ENCODE measurements around the gene VN1R5. TPM values are rescaled to one million over a fixed set of nuclear protein-coding genes. Genes with fewer than 3 reads are reported as not detected.
A peak's percentile ranks its signal among the peaks of the same experiment; 100 is the strongest.

The VN1R5 gene
- total and polyA plus RNA-seq, 9 of the 15 experiments (the other 6 are each of a cell fraction or from before 2014, with no cell fraction given), result not detected

- no peak overlapping the region for H2AFZ ChIP-seq (ENCODE audit: low read depth, low read length)
- BruUV-seq (replicated peaks), result no TSS peak
- no peak overlapping the region for H3K4me3 ChIP-seq
- H3K4me1 ChIP-seq (replicated peaks in 1 of 2; ENCODE audit: control insufficient read depth in 2 of 2, insufficient read depth in 2 of 2, low read length in 2 of 2), result no peaks in the 10 kb centered on the region
- H3K9me3 ChIP-seq (replicated peaks; ENCODE audit: control insufficient read depth, insufficient read depth, low read depth, low read length), result peaks cover 3% of the 10 kb centered on the region; the same call in 1 of the 2 replicates
- H3K79me2 ChIP-seq (ENCODE audit: control insufficient read depth, insufficient read depth, low read length), result no peaks in the 10 kb centered on the region
- no peaks in the 10 kb centered on the region for H4K20me1 ChIP-seq (replicated peaks; ENCODE audit: control insufficient read depth, insufficient read depth, low read length)
- in situ Hi-C loops (cut with MboI) (no loop called here), intact Hi-C loops (cut with micrococcal nuclease) (no loop called here)
- FAIRE-seq (no peak), ATAC-seq (no peak), DNase-seq (ENCODE audit: extremely low read depth in 1 of 4, low spot score in 3 of 4) (no peak)
- no peaks in the 10 kb centered on the region for H3K27me3 ChIP-seq (ENCODE audit: control insufficient read depth in 2 of 2, insufficient read depth in 2 of 2, low read length in 2 of 2)
- ChIA-PET POLR2A (interaction anchor here (0.7 kb wide), 1 partner anchor 219 kb away, joined by 3 read pairs; no protein-coding TSS in a partner anchor), CTCF (ENCODE audit: low intra/inter-chr PET ratio) (interaction anchor here (0.6 kb wide), 1 partner anchor 29 kb away, joined by 4 read pairs; no protein-coding TSS in a partner anchor)
- H3K4me2 ChIP-seq (ENCODE audit: insufficient read depth, low read length), result no peak overlapping the region
- H3K36me3 ChIP-seq (ENCODE audit: control insufficient read depth, insufficient read depth, low read length), result no peaks in the 10 kb centered on the region
- peak; percentile 52 for TF ChIP-seq ZFP36 (IDR thresholded peaks at IDR 0.05; ENCODE audit: low read depth, low read length, partially characterized antibody)
- no peak for TF ChIP-seq MBD2 (IDR thresholded peaks at IDR 0.05; ENCODE audit: borderline replicate concordance, low read depth)
- no peak overlapping the region for H3K27ac ChIP-seq (ENCODE audit: extremely low read depth, low read depth, low read length)
- no peaks in the 10 kb centered on the region for H3K9me1 ChIP-seq (ENCODE audit: control insufficient read depth, insufficient read depth, low read length)
- no peak overlapping the region for H3K9ac ChIP-seq (ENCODE audit: insufficient read depth in 1 of 2, low read depth in 2 of 2, low read length in 2 of 2)
- 0% methylated on average over 1 of the region's 1 CpG for WGBS (ENCODE audit: insufficient coverage, low coverage, missing lambda C conversion rate)
These were observed 14.1 kb downstream of the VN1R5 start for GRCh38 chr1:247270003-247270402.

DNA sequence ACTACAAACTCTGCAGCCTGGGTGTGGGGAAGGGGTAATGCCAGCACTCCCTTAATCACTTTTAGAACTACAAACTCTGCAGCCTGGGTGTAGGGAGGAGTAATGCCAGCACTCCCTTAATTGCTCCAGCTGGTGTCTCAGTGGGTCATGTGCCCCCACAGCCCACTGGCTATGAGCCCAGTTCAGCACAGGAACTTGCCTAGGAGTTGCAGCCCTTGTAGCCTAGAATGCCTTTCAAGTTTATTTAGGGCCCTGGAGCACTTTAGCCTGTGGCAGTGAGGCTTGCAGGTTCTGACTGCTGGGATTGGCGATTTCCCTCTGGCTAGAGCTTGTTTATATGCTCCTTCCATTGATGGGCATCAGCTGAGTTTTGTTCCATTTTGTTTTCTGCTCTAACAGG, 17.1 kb downstream of the VN1R5 start:
- WGBS (ENCODE audit: insufficient coverage, low coverage, missing lambda C conversion rate), result 0% methylated on average over 1 of the region's 1 CpG
- in situ Hi-C loops (cut with MboI) (no loop called here), intact Hi-C loops (cut with micrococcal nuclease) (no loop called here)
- ATAC-seq (no peak), DNase-seq (ENCODE audit: extremely low read depth in 1 of 4, low spot score in 3 of 4) (no peak), FAIRE-seq (no peak)
- H3K9ac ChIP-seq (ENCODE audit: insufficient read depth in 1 of 2, low read depth in 2 of 2, low read length in 2 of 2), result no peak overlapping the region
- H3K9me3 ChIP-seq (replicated peaks; ENCODE audit: control insufficient read depth, insufficient read depth, low read depth, low read length), result peaks cover 3% of the 10 kb centered on the region; the same call in 1 of the 2 replicates
- H2AFZ ChIP-seq (ENCODE audit: low read depth, low read length), result no peak overlapping the region
- no peak overlapping the region for H3K27ac ChIP-seq (ENCODE audit: extremely low read depth, low read depth, low read length)
- no peaks in the 10 kb centered on the region for H3K27me3 ChIP-seq (ENCODE audit: control insufficient read depth in 2 of 2, insufficient read depth in 2 of 2, low read length in 2 of 2)
- no TSS peak for BruUV-seq (replicated peaks)
- H3K36me3 ChIP-seq (ENCODE audit: control insufficient read depth, insufficient read depth, low read length), result no peaks in the 10 kb centered on the region
- H4K20me1 ChIP-seq (replicated peaks; ENCODE audit: control insufficient read depth, insufficient read depth, low read length), result no peaks in the 10 kb centered on the region
- CTCF ChIA-PET (ENCODE audit: low intra/inter-chr PET ratio), result no interaction called here
- no peaks in the 10 kb centered on the region for H3K4me1 ChIP-seq (replicated peaks in 1 of 2; ENCODE audit: control insufficient read depth in 2 of 2, insufficient read depth in 2 of 2, low read length in 2 of 2)
- H3K4me2 ChIP-seq (ENCODE audit: insufficient read depth, low read length), result no peak overlapping the region
- no peak overlapping the region for H3K4me3 ChIP-seq
- no peaks in the 10 kb centered on the region for H3K9me1 ChIP-seq (ENCODE audit: control insufficient read depth, insufficient read depth, low read length)
- no peaks in the 10 kb centered on the region for H3K79me2 ChIP-seq (ENCODE audit: control insufficient read depth, insufficient read depth, low read length)
- POLR2A ChIA-PET, result interaction anchor here (0.6 kb wide), 1 partner anchor 80 kb away, joined by 3 read pairs; no protein-coding TSS in a partner anchor
- no peak for TF ChIP-seq ZNF143 (CRISPR knock-in tag; IDR thresholded peaks at IDR 0.05)
- TF ChIP-seq NELFE (IDR thresholded peaks at IDR 0.05; ENCODE audit: insufficient read depth, insufficient read length), result no peak
- TF ChIP-seq, protein P1, sequence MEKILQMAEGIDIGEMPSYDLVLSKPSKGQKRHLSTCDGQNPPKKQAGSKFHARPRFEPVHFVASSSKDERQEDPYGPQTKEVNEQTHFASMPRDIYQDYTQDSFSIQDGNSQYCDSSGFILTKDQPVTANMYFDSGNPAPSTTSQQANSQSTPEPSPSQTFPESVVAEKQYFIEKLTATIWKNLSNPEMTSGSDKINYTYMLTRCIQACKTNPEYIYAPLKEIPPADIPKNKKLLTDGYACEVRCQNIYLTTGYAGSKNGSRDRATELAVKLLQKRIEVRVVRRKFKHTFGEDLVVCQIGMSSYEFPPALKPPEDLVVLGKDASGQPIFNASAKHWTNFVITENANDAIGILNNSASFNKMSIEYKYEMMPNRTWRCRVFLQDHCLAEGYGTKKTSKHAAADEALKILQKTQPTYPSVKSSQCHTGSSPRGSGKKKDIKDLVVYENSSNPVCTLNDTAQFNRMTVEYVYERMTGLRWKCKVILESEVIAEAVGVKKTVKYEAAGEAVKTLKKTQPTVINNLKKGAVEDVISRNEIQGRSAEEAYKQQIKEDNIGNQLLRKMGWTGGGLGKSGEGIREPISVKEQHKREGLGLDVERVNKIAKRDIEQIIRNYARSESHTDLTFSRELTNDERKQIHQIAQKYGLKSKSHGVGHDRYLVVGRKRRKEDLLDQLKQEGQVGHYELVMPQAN (IDR thresholded peaks at IDR 0.05; ENCODE audit: borderline replicate concordance), result no peak
- no peak for TF ChIP-seq ZNF561 (CRISPR knock-in tag; conservative IDR thresholded peaks at IDR 0.05)
- no peak for TF ChIP-seq HSF4 (CRISPR knock-in tag; IDR thresholded peaks at IDR 0.05; ENCODE audit: borderline replicate concordance)
- TF ChIP-seq TCF15 (CRISPR knock-in tag; IDR thresholded peaks at IDR 0.05), result no peak
- TF ChIP-seq PML (IDR thresholded peaks at IDR 0.05; ENCODE audit: low read length), result no peak
- no peak for TF ChIP-seq ZHX1 (conservative IDR thresholded peaks at IDR 0.05; ENCODE audit: low read length)
- no peak for TF ChIP-seq POLR2A (conservative IDR thresholded peaks at IDR 0.05)
- no peak for TF ChIP-seq ZNF778 (CRISPR knock-in tag; IDR thresholded peaks at IDR 0.05)

Measured in K562 (cell line).